NCI-H1092 treated with DMSO at 0.1 percent for 48 hours (cell line): ENCODE data around the gene TMEM184B.
"Not testable (repeated sequence)": the region's sequence is repeated elsewhere in the genome, so short reads cannot be mapped to it uniquely, and the experiment has no call there.

Source experiments
- DNase-seq: peaks from one replicate; lab custom pipeline; 2025; lab: John Stamatoyannopoulos, UW

TMEM184B gene

GRCh38 chr22:38248280-38248679 lies 24.5 kb downstream of the TMEM184B start:
- DNase-seq = no peak

GRCh38 chr22:38247713-38248112 lies 25.1 kb downstream of the TMEM184B start:
- DNase-seq = no peak

- no peak for DNase-seq
These were observed 26.1 kb downstream of the TMEM184B start for GRCh38 chr22:38246692-38247091.

GRCh38 chr22:38246046-38246658 lies 26.7 kb downstream of the TMEM184B start:
- no peak for DNase-seq

GRCh38 chr22:38244106-38244505 lies 28.7 kb downstream of the TMEM184B start:
- peak; percentile 42 for DNase-seq

DNA sequence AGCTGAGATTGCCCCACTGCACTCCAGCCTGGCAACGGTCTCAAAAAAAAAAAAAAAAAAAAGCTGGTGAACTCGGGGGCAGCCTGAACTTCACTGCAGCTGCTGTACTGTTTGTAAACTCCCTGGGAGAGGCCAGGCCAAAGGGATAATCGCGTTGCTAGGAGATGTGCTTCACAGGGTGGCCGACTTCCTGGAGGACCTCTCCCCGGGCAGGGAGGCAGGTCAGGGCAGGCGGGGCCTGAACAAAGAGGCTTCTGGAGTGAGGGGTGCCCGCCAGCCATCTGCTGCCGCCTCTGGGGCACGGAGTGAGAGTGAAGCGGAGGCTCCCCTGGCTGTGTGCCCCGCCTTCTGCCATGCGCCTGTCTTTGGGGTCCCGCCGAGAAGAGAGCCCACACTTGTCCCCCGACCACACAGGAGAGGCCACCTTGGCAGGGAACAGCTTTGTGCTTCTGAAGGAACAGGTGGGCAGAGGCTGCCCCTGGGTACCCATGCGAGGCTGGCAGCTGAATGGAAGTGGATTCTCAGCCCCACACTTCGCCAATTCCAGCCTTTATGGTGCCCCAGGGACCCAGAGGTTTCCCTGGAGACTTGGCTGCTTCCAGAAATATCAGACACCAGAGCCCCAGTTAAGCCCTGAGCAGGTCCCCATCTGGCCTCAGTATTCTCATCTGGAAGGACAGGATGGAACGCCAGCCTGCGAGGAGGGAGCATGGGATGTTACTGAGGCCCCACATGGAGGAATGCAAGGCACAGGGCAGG lies 29.6 kb downstream of the TMEM184B start:
- DNase-seq = peak; percentile 98

DNA sequence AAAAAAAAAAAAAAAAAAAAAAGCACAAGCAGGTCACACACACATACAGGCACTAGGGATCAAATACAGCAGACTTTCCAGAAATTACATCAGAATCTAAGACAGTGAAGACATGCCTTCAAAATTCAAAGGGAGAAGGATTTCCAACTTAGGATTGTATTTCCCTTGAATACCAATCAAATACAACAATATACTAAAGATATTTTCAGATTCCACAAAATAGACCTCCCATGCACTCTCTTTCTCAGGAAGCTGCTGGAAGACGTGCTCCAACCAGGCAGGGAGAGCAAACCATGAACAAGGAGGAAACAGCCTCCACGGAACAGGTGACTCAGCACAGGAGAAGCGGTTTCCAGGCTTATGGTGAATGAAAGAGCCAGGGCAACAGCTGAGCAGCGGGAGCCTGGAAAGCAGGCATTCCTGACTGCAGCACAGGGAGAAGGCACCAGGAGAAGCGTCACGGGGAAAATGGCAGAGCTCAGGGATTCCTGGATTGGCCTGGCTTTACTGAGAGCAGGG lies 32.0 kb downstream of the TMEM184B start:
- DNase-seq = peak; percentile 64

GRCh38 chr22:38239101-38239761 lies 33.6 kb downstream of the TMEM184B start:
- peak; percentile 64 for DNase-seq

DNA sequence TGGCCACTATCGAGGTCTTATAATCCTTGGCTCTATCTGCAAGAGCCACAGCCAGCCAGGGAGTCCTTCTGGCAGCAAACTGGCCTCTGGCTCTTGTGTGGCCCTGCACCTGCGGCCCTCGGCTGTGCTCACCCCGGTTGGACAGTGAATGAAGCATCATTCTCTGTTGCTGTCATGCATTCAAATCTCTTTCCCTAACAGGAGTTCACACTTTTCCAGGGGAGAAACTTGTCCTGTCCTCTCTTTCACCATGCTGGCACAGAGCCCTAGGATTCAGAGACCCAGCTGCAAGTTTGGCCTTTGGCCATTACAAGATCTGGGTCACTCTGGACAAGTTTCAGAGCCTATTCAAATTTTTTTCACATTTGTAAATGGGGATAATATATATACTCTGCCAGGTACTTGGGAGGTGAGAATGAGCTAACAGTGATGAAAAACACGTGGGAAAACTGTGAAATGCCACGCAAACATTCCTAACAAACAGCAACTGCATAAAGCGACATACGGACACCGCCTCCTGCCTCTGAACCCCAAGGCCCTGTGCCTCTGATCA lies 34.2 kb downstream of the TMEM184B start:
- DNase-seq = no peak

GRCh38 chr22:38236786-38237185 lies 36.0 kb downstream of the TMEM184B start:
- no peak for DNase-seq

- DNase-seq = no peak
These were observed 37.5 kb downstream of the TMEM184B start for GRCh38 chr22:38235240-38235850.

- DNase-seq = not testable (repeated sequence)
These were observed 39.0 kb downstream of the TMEM184B start for GRCh38 chr22:38233856-38234255.

DNA sequence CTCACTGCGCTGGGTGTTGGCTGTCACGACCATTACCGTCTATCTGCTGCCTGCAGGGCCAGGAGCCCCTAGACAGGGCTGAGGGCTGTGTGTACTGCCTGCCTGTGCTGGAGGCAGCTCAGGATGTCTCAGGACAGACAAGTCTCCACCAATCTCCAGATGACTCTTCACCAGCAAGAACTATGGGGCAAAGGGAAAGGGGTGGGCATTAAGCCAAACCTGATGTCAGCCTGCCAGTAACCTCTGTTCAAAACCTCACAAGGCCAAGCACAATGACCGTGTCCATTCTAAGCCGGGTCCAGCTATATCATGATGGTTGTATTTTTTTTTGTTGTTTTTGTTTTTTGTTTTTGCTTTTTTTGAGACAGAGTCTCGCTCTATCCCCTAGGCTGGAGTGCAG lies 39.4 kb downstream of the TMEM184B start:
- DNase-seq = no peak

- DNase-seq = no peak
These were observed 40.6 kb downstream of the TMEM184B start for GRCh38 chr22:38232196-38232595.

- no peak for DNase-seq
These were observed 41.9 kb downstream of the TMEM184B start for GRCh38 chr22:38230916-38231315.

- DNase-seq = no peak
These were observed 42.5 kb downstream of the TMEM184B start for GRCh38 chr22:38230108-38230825.

GRCh38 chr22:38228873-38229740 lies 43.7 kb downstream of the TMEM184B start:
- DNase-seq = no peak

GRCh38 chr22:38228326-38228872 lies 44.4 kb downstream of the TMEM184B start:
- DNase-seq = no peak

DNA sequence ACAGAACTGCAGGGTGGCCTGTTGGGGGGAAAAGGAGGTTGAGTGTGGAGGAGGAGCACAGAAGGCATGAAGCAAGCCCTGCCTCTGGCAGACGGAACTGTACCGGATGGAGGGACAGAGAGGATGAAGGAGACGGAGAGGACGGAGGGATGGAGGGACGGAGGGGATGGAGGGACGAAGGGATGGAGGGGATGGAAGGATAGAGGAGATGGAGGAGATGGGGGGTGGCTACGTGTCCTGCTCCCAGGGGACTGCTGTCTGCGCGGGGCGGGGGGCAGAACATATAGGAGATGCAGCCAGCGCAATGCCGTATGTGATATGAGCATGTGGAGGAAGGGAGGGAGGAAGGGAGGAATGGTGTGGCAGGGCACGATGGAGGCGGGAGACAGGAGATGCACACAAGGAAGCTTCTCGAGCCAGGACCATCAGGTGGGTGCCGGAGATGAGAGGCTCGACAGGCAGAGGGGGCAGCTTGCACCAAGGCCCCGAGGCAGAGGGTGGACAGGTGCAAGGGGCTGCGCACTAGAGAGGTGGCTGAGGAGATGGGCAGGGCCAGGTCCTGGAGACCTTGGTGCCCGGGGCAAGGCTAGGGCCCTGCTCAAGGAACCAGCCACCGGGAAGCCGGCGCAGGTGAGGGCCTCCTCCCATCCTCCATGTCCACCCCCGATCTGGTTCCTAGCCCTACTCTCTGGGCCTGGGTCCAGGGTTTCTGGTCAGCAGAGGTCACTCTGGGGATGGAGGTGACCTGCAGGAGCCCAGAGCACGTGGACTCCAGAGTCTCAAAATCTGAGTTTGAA lies 45.8 kb downstream of the TMEM184B start:
- DNase-seq = no peak
